NCI-H345 treated with DMSO at 0.1 percent for 48 hours (cell line): ENCODE measurements around the gene PDIA5.

Experiments
- DNase-seq: peaks from one replicate; lab custom pipeline; 2025; ENCODE audit not compliant: unreplicated experiment; lab: John Stamatoyannopoulos, UW

PDIA5 gene

DNA sequence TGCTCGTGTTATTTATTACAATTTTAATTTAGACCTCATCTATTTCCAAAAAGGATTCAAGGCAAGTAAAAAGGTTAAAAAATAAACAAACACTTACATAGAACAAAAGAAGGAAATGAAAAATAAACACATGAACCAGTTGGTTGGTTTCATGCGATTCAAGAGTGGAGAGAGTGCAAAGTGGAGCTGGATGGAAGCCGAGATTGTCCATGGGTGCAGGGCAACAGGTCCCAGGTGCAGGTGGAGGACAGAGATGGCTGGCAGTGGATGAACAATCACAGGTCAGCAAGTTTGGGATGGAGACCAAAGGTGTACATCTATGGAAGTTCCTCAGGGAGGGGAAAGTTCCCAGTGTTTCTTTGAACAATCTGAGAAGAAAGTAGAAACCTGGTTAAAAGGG, 27.6 kb upstream of the PDIA5 start:
- no peak for DNase-seq

DNA sequence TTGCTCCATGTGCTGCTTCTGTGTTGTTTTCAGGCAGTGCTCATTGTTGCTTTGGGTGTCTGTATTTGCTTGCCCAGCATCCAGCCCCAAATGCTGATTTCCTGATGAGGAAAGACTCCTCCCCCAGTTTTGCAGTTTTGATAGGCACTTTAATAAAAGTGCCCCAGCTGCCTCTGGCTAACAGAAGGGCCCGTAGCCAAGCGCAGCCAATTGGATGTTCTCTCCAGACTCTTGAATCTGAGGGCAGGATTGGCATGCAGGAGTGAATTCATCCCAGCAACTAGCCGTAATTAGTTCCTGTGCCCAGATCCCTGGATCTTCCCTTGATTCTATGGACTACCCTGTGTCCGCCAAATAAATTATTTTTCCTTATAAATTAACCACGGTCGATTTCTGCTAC, 24.4 kb upstream of the PDIA5 start:
- DNase-seq: no peak

DNA sequence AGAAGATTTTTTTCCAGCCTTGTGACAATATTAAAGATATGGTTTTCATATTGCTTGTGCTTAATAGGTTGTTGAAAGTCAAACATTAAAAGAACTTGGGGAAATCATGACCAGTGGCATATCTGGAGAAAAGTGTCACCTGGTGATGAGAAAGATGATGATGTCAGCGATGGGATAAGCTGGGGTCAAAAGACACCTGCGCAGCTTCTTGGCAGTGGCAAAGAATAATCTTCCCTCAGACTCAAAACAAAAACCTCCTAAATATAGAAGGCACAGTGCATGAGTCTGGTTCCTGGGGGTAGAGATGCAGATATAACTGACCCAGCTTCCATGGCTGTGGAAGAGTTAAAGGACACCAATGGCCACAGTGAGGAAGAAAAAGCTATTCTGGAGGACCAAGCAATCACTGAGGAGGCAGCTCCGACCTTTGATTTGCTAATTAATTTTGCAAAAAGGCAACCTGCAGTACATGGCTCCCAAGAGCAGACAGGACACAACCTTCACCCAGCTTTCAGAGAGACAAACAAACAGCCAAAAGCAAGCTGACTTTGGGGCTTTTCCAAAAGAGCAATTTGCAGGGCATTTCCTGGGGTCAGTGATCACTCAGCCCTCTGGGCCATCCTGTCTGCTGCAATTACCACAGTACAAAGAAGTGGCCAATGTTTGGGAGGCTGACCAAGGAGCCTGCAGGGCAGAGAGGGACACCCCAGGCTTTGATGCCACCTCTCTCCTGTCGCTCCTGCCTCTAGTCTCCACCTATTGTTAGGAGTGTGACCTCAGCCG, 21.7 kb upstream of the PDIA5 start:
- DNase-seq: no peak

DNA sequence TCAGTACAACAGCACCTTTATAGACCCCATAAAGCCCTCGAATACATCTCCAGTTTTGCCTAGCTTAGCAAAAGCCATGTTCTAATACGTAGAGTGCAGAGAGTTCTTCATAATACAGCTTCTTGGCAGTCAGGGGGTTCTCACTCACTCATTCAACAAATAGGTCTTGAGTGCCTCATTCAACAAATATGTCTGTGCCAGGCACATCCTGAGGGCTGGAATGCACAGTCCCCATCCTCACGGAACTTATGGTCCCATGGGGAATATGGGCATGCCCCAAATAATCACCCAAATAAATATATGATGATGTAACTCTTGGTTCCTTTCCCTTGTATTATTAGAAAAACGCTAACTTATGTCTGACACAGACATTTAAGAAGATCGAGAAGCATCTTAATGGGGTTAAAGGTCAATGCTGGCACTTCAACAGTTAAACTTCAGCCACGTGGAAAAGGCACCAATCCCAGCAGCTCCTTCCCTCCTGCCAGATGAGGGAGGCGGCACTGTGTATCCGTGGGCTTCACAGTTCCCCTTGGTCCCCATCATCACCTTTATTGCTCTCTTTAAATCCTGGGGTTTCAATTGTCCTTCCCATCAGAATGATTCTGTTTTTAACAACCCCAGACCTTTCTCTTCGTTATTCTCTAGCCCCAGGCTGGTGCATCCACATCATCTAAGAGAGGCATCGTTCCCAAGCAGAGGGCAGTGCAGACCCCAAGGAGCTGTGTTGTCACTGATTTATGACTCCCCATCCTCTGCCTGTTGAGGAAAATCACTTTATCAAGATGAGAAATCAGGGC, 20.4 kb upstream of the PDIA5 start:
- no peak for DNase-seq

DNA sequence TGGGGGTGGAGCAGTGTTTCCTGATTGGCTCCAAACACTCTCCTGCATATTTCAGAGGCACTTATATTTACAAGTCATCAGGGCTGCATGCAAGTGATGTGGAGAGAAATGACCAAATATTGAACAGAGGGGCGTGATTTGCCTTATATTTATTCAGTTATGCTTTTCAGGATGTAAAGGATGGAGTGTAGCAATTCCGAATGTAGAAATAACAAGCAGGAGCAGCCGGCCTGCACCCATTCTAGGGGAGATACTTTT, 19.8 kb upstream of the PDIA5 start:
- DNase-seq: no peak

GRCh38 chr3:123048480-123049237, 18.2 kb upstream of the PDIA5 start:
- no peak for DNase-seq

DNA sequence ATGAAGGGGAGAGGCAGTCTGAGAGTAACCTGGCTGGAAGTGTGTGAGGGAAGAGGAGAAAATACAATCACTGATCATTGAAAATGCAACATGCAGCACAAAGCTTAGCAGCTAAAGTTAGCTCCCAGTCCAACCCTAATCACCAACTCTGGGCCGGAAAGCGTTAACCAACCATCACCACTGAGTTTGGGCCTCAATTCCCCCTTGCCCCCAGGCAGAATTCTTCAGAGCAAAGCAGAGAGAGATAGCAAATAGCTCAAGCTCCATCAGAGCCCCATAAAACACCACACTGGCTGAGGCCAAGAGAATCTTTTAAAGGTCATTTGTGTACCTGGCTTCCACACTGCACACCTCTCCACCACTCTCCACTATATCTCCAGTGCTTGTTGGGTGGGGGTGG, 16.2 kb upstream of the PDIA5 start:
- DNase-seq: no peak

DNA sequence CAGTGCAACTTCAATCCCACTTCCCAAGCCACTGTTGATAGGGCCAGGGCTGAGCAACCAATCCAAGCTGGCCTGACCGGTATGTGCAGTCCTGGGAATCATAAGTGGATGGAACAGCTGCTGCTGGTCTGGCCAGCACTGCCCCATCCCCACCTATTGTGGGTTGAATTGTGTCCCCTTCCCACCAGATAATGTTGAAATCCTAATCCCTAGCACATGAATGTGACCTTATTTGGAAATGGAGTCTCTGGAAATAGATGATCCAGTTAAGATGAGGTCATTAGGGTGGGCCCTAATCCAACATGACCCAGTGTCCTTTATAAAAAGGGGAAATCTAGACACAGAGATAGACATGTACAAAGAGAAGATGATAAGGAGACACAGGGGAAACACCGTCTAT, 13.7 kb upstream of the PDIA5 start:
- no peak for DNase-seq

DNA sequence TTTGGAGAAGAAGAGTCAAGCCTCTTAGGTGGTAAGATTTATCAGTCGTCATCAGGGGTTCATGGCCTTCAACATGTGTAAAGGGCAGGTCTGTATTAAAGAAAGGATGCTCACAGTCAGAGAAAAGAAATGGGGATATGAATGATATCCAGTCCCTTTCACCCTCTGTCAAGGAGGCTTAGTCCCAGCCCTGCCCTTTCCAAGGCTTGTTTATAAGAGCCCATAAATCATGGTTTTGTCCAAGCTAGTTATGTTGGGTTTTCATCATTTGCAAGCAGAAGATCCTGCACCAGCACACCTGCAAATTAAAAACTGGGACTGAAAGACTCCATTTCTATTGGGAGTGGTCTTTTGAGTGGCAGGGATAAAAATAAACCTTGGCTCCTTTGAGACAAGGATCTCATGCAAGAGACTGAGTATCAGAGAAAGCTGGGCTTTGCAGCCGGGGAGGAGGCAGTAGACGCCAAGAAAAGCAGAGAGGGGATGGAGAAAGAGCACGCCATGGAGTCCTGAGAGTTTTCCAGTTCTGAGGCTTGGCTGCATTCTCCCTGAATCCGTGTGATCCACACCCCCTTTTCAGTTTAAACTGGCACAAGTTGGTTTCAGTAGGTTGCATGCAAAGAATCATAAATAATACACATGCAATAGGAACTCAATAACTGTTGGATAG, 12.6 kb upstream of the PDIA5 start:
- no peak for DNase-seq

DNA sequence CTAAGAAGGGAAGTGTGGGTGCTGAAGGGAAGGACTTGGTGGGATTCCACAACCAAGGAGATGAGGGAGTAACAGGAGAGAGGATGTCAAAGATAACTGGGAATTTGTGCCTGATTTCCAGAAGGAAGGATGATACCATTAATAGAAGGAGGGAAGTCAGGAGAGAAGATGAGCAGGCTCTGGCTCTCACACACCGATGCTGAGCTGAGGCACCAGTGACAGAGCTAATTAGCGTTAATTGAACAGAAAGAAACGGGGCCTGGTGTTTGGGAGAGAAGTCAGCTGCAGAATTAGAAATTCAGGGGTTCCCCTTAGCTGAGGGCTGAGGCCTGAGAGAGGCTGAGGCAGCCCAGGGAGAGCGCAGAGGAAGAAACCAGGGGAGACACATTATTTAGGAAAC, 11.9 kb upstream of the PDIA5 start:
- DNase-seq: no peak

DNA sequence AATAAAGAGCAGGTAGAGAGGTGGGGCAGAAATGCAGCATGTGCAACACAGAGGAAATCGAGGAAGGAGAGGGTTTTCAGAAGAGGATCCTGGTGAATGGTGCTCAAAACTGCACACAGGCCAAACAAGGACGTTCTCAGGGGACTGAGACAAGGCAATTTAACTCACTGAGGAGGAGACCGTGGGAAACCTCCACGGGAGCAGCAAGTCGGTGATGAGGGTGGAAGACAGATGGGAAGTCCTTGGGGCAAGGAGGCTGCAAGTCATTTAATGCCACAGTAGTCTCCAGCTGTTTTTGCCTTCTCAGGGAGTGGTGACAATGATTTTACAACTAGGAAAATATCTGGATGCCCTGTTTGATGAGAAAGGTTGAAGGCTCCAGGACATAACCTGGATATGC, 11.5 kb upstream of the PDIA5 start:
- no peak for DNase-seq

DNA sequence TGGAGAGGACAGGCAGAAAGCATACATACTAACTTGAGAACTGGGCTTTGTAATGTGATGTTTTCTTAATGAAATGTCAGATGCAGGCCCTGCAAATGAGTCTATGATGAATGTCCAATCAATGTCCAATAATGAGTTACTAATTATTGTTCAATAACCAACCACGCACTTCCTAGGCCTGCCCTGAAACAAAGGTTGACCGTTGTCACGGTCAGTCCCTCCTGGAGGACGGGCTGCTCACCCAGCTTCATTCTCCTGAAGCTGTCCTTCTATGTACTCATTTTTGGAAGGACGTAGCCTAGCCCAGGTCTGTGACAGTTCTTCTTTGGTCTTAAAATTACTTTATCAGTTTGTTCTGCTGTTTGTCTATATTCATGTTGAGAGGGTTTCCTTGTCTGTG, 8.3 kb upstream of the PDIA5 start:
- DNase-seq: no peak

DNA sequence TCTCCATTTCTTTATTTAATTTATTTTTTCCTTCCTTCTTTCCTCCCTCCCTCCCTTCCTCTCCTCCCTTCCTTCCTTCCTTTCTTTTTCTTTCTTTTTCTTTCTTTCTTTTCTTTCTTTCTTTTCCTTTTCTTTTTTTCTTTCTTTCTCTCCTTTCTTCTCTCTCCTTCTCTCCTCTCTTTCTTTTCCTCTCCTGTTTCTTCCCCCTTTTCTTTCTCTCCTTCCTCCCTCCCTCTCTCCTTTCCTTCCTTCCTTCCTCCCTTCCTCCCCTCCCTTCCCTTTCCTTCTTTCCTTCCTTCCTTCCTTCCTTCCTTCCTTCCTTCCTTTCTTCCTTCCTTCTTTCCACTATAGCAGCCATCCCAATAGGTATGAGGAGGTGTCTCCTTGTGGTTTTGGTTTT, 6.8 kb upstream of the PDIA5 start:
- DNase-seq: no peak

GRCh38 chr3:123061856-123062255, 5.0 kb upstream of the PDIA5 start:
- no peak for DNase-seq

DNA sequence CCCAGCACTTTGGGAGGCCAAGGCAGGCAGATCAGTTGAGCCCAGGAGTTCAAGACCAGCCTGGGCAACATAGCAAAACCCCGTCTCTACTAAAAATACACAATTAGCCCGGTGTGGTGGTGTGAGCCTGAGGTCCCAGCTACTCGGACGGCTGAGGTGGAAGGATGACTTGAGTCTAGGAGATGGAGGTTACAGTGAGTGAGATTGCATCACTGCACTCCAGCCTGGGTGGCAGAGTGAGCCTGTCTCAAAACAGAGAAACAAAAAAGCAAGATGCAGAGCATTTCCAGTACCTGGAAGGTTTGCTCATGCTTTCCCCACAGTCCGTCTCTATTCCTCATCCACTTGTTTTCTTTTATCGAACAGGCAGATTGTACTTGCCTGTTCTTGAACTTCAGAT, 3.8 kb upstream of the PDIA5 start:
- DNase-seq: no peak

DNA sequence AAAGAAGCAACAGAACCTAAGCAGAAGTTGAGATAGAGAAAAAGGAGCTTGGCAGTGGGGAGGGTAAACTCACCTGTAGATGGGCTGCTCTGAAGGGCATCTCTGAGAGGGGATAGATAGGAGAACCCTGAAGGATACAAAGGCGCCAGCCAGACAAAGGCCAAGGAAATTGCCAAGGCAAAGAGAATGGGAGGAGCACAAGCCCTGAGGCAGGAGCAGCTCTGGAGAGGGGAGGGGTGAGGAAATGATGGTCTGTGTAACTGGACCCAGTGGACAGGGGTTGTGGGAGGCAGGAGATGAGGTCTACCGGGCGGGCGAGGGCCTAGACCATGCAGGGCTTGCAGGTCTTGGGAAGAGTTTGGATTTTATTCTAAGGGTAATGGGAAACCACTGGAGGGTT, 2.3 kb upstream of the PDIA5 start:
- DNase-seq: no peak

- no peak for DNase-seq
Measured at GRCh38 chr3:123064914-123065313, 1.9 kb upstream of the PDIA5 start.

- no peak for DNase-seq
Measured at GRCh38 chr3:123066599-123066895, 278 bp upstream of the PDIA5 start.

DNA sequence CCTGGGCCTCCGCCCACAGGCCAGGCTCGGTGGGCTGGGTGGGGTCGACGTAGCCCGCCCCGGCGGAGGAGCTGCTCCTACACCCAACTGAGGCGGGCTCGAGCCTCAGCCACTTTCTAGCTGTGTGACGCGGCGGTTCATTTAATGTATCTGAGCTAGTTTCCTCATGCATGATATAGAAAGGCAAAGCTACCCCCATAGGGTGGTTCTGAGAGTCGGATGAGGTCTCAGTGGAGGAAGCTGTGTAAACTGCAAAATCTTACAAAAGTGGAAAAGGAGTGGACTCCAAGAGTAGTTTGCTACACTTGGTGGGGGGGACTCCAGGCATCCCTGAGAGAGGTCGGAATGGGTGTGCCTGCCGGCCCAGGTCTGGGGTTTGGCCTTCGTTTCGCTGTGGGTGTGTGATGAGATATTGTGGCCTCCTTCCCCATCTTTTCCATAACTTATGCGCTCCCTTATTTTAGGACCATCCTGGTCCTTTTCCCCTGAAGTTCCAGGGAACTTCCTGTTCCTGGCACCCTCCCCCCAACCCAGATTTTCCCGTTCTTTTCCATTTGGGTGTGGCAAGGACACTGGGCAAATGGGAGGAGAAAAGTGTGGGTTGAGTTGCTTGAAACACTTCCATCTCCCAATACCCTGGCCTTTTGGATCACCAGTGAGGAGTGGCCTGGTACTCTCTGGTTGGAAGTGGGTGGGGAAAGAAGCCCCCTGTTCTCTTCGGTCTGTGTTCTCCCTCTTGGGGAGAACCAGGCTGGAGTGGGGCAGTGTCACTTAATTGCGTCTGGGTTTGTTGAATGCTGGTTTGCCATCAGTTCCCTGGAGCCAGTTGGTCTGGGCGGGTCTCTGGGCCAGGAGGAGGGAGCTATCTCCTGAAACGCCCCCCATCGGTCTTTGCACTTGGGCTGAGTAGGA, 1.1 kb downstream of the PDIA5 start:
- DNase-seq: no peak

GRCh38 chr3:123068601-123069381, 2.0 kb downstream of the PDIA5 start:
- DNase-seq: no peak
